Activated naive CD4-positive, alpha-beta T cell treated with anti-CD3 and anti-CD28 coated beads, Interleukin-2, amount 50 U/mL, for 24 hours (primary cell): ENCODE measurements around the gene KCNA2.

Experiments
- H3K27ac Mint-ChIP-seq: one replicate; pipeline ENCODE4 v1.8.0; 2021; ENCODE audit warnings: mild to moderate bottlenecking, mixed read lengths
- H3K27me3 Mint-ChIP-seq: one replicate; pipeline ENCODE4 v1.8.0; 2021; ENCODE audit warnings: mixed read lengths
- H3K36me3 Mint-ChIP-seq: one replicate; pipeline ENCODE4 v1.8.0; 2021; ENCODE audit warnings: mixed read lengths
- H3K4me1 Mint-ChIP-seq: one replicate; pipeline ENCODE4 v1.8.0; 2021; ENCODE audit warnings: mixed read lengths
- H3K4me3 Mint-ChIP-seq: one replicate; pipeline ENCODE4 v1.8.0; 2021; ENCODE audit warnings: mild to moderate bottlenecking, mixed read lengths
- H3K9me3 Mint-ChIP-seq: one replicate; pipeline ENCODE4 v1.8.0; 2021; ENCODE audit warnings: mixed read lengths

The KCNA2 gene

GRCh38 chr1:110634455-110635311 lies 28.5 kb upstream of the KCNA2 start:
- no peaks in the 10 kb centered on the region for H3K27me3 Mint-ChIP-seq
- H3K4me1 Mint-ChIP-seq: peaks cover 67% of the 10 kb centered on the region
- H3K36me3 Mint-ChIP-seq: no peaks in the 10 kb centered on the region
- H3K4me3 Mint-ChIP-seq: peak overlapping the region; percentile 74
- H3K27ac Mint-ChIP-seq: peak overlapping the region; percentile 87
- H3K9me3 Mint-ChIP-seq: no peaks in the 10 kb centered on the region

GRCh38 chr1:110634086-110634454 lies 27.9 kb upstream of the KCNA2 start:
- H3K27me3 Mint-ChIP-seq: no peaks in the 10 kb centered on the region
- H3K4me3 Mint-ChIP-seq: no peak overlapping the region
- H3K27ac Mint-ChIP-seq: peak overlapping the region; percentile 87
- no peaks in the 10 kb centered on the region for H3K9me3 Mint-ChIP-seq
- no peaks in the 10 kb centered on the region for H3K36me3 Mint-ChIP-seq
- H3K4me1 Mint-ChIP-seq: peaks cover 64% of the 10 kb centered on the region

GRCh38 chr1:110633646-110634030 lies 27.5 kb upstream of the KCNA2 start:
- Mint-ChIP-seq H3K27ac (no peak overlapping the region), H3K9me3 (no peaks in the 10 kb centered on the region), H3K36me3 (no peaks in the 10 kb centered on the region), H3K27me3 (no peaks in the 10 kb centered on the region), H3K4me1 (peaks cover 60% of the 10 kb centered on the region), H3K4me3 (no peak overlapping the region)

- Mint-ChIP-seq H3K4me1 (peaks cover 44% of the 10 kb centered on the region), H3K9me3 (no peaks in the 10 kb centered on the region), H3K27ac (no peak overlapping the region), H3K27me3 (no peaks in the 10 kb centered on the region), H3K36me3 (no peaks in the 10 kb centered on the region), H3K4me3 (no peak overlapping the region)
Measured at GRCh38 chr1:110631836-110632620, 25.9 kb upstream of the KCNA2 start.

- Mint-ChIP-seq H3K27ac (no peak overlapping the region), H3K36me3 (no peaks in the 10 kb centered on the region), H3K27me3 (no peaks in the 10 kb centered on the region), H3K4me1 (peaks cover 43% of the 10 kb centered on the region), H3K9me3 (no peaks in the 10 kb centered on the region), H3K4me3 (no peak overlapping the region)
Measured at GRCh38 chr1:110630839-110631663, 24.9 kb upstream of the KCNA2 start.

GRCh38 chr1:110628323-110629105 lies 22.4 kb upstream of the KCNA2 start:
- H3K4me1 Mint-ChIP-seq: peaks cover 19% of the 10 kb centered on the region
- no peaks in the 10 kb centered on the region for H3K27me3 Mint-ChIP-seq
- H3K9me3 Mint-ChIP-seq: peaks cover 3% of the 10 kb centered on the region
- peaks cover 3% of the 10 kb centered on the region for H3K36me3 Mint-ChIP-seq
- H3K4me3 Mint-ChIP-seq: no peak overlapping the region
- H3K27ac Mint-ChIP-seq: no peak overlapping the region

- Mint-ChIP-seq H3K36me3 (peaks cover 4% of the 10 kb centered on the region), H3K4me1 (peaks cover 12% of the 10 kb centered on the region), H3K9me3 (peaks cover 9% of the 10 kb centered on the region), H3K4me3 (no peak overlapping the region), H3K27me3 (no peaks in the 10 kb centered on the region), H3K27ac (no peak overlapping the region)
Measured at GRCh38 chr1:110627764-110628163, 21.6 kb upstream of the KCNA2 start.

- Mint-ChIP-seq H3K36me3 (peaks cover 4% of the 10 kb centered on the region), H3K27me3 (no peaks in the 10 kb centered on the region), H3K27ac (peak overlapping the region; percentile 10), H3K4me1 (peaks cover 12% of the 10 kb centered on the region), H3K4me3 (no peak overlapping the region), H3K9me3 (peaks cover 9% of the 10 kb centered on the region)
Measured at GRCh38 chr1:110626889-110627288, 20.7 kb upstream of the KCNA2 start.

GRCh38 chr1:110620686-110621085 lies 14.5 kb upstream of the KCNA2 start:
- Mint-ChIP-seq H3K27ac (peak overlapping the region; percentile 23), H3K4me3 (no peak overlapping the region)

GRCh38 chr1:110620250-110620615 lies 14.1 kb upstream of the KCNA2 start:
- Mint-ChIP-seq H3K4me1 (peaks cover 39% of the 10 kb centered on the region), H3K27me3 (no peaks in the 10 kb centered on the region), H3K27ac (peak overlapping the region; percentile 24), H3K9me3 (peaks cover 9% of the 10 kb centered on the region), H3K4me3 (peak overlapping the region; percentile 94), H3K36me3 (peaks cover 4% of the 10 kb centered on the region)

More at GRCh38 chr1:110620686-110621085, 14.5 kb upstream of the KCNA2 start:
- H3K4me1 Mint-ChIP-seq: peaks cover 35% of the 10 kb centered on the region
- H3K9me3 Mint-ChIP-seq: peaks cover 9% of the 10 kb centered on the region
- peaks cover 4% of the 10 kb centered on the region for H3K36me3 Mint-ChIP-seq
- H3K27me3 Mint-ChIP-seq: no peaks in the 10 kb centered on the region

- Mint-ChIP-seq H3K9me3 (peaks cover 9% of the 10 kb centered on the region), H3K27me3 (no peaks in the 10 kb centered on the region), H3K27ac (peak overlapping the region; percentile 92), H3K36me3 (peaks cover 4% of the 10 kb centered on the region), H3K4me3 (peak overlapping the region; percentile 94), H3K4me1 (peaks cover 39% of the 10 kb centered on the region)
Measured at GRCh38 chr1:110619412-110620249, 13.5 kb upstream of the KCNA2 start.

- Mint-ChIP-seq H3K4me1 (peaks cover 39% of the 10 kb centered on the region), H3K27ac (peak overlapping the region; percentile 8), H3K36me3 (peaks cover 2% of the 10 kb centered on the region), H3K9me3 (peaks cover 8% of the 10 kb centered on the region), H3K4me3 (no peak overlapping the region), H3K27me3 (no peaks in the 10 kb centered on the region)
Measured at GRCh38 chr1:110618668-110619067, 12.5 kb upstream of the KCNA2 start.

GRCh38 chr1:110617589-110617988 lies 11.4 kb upstream of the KCNA2 start:
- peaks cover 39% of the 10 kb centered on the region for H3K4me1 Mint-ChIP-seq
- peak overlapping the region; percentile 62 for H3K27ac Mint-ChIP-seq
- H3K36me3 Mint-ChIP-seq: no peaks in the 10 kb centered on the region
- no peak overlapping the region for H3K4me3 Mint-ChIP-seq
- H3K27me3 Mint-ChIP-seq: no peaks in the 10 kb centered on the region
- H3K9me3 Mint-ChIP-seq: no peaks in the 10 kb centered on the region

GRCh38 chr1:110617116-110617515 lies 11.0 kb upstream of the KCNA2 start:
- no peak overlapping the region for H3K4me3 Mint-ChIP-seq
- H3K9me3 Mint-ChIP-seq: no peaks in the 10 kb centered on the region
- H3K4me1 Mint-ChIP-seq: peaks cover 39% of the 10 kb centered on the region
- H3K36me3 Mint-ChIP-seq: no peaks in the 10 kb centered on the region
- H3K27me3 Mint-ChIP-seq: no peaks in the 10 kb centered on the region
- peak overlapping the region; percentile 62 for H3K27ac Mint-ChIP-seq
